ENCODE data around the gene KLKB1. TPM values are rescaled to one million over a fixed set of nuclear protein-coding genes. Genes with fewer than 3 reads are reported as not detected.

KLKB1 gene
- total and polyA plus RNA-seq, 4 donors, result 0.23 to 0.94 (median 0.49) TPM

GRCh38 chr4:186250760-186251159, 23.5 kb downstream of the KLKB1 start:
- Histone ChIP-seq H3K4me3 (no peak overlapping the region), H3K9me3 (ENCODE audit: control insufficient read depth in 4 of 4, insufficient read depth in 3 of 4, low read length in 3 of 4) (no peaks in the 10 kb centered on the region), H3K27me3 (ENCODE audit: control insufficient read depth in 3 of 3, insufficient read depth in 3 of 3, low read length in 2 of 3) (no peaks in the 10 kb centered on the region), H3K9ac (ENCODE audit: insufficient read depth in 1 of 2, low read length in 2 of 2) (no peak overlapping the region), H3K36me3 (ENCODE audit: control insufficient read depth in 4 of 4, insufficient read depth in 4 of 4, low read length in 4 of 4) (no peaks in the 10 kb centered on the region), H3K4me1 (ENCODE audit: control insufficient read depth in 5 of 5, insufficient read depth in 5 of 5, low read length in 5 of 5) (peaks cover 0 to 11% (median 0%) of the 10 kb centered on the region in 5 donors), H3K27ac (ENCODE audit: low read depth in 1 of 2, low read length in 1 of 2) (no peak overlapping the region)
- WGBS, 2 donors, result 58 to 59% methylated on average over 2 of the region's 2 CpGs
- no peak for TF ChIP-seq CTCF (IDR thresholded peaks at IDR 0.05; ENCODE audit: control extremely low read depth, extremely low read depth)
- ATAC-seq (ENCODE audit: insufficient read depth, low FRiP score) (no peak), DNase-seq (no peak)

GRCh38 chr4:186255122-186255521, 27.8 kb downstream of the KLKB1 start:
- no peak overlapping the region for H3K4me3 ChIP-seq
- H3K4me1 ChIP-seq (ENCODE audit: control insufficient read depth in 5 of 5, insufficient read depth in 5 of 5, low read length in 5 of 5), result peaks cover 0 to 4% (median 1%) of the 10 kb centered on the region in 5 donors
- no peaks in the 10 kb centered on the region for H3K27me3 ChIP-seq (ENCODE audit: control insufficient read depth in 3 of 3, insufficient read depth in 3 of 3, low read length in 2 of 3)
- H3K9me3 ChIP-seq (ENCODE audit: control insufficient read depth in 4 of 4, insufficient read depth in 3 of 4, low read length in 3 of 4), result peaks cover 0 to 4% (median 0%) of the 10 kb centered on the region in 4 donors
- ATAC-seq (ENCODE audit: insufficient read depth, low FRiP score), result no peak
- no peak for TF ChIP-seq CTCF (IDR thresholded peaks at IDR 0.05; ENCODE audit: control extremely low read depth, extremely low read depth)
- H3K27ac ChIP-seq (ENCODE audit: low read depth in 1 of 2, low read length in 1 of 2), result no peak overlapping the region
- WGBS, 2 donors, result 92 to 96% methylated on average over 3 of the region's 3 CpGs
- H3K9ac ChIP-seq (ENCODE audit: insufficient read depth in 1 of 2, low read length in 2 of 2), result no peak overlapping the region
- H3K36me3 ChIP-seq (ENCODE audit: control insufficient read depth in 4 of 4, insufficient read depth in 4 of 4, low read length in 4 of 4), result no peaks in the 10 kb centered on the region
- DNase-seq, result no peak

GRCh38 chr4:186258216-186258811, 31.0 kb downstream of the KLKB1 start:
- no peak overlapping the region for H3K4me3 ChIP-seq
- ATAC-seq (ENCODE audit: insufficient read depth, low FRiP score) (no peak), DNase-seq (no peak)
- H3K27me3 ChIP-seq (ENCODE audit: control insufficient read depth in 3 of 3, insufficient read depth in 3 of 3, low read length in 2 of 3), result no peaks in the 10 kb centered on the region
- no peak for TF ChIP-seq CTCF (IDR thresholded peaks at IDR 0.05; ENCODE audit: control extremely low read depth, extremely low read depth)
- no peaks in the 10 kb centered on the region for H3K36me3 ChIP-seq (ENCODE audit: control insufficient read depth in 4 of 4, insufficient read depth in 4 of 4, low read length in 4 of 4)
- H3K9ac ChIP-seq (ENCODE audit: insufficient read depth in 1 of 2, low read length in 2 of 2), result no peak overlapping the region
- 79 to 85% methylated on average over 12 of the region's 12 CpGs for WGBS, 2 donors
- peaks cover 0 to 5% (median 2%) of the 10 kb centered on the region in 5 donors for H3K4me1 ChIP-seq (ENCODE audit: control insufficient read depth in 5 of 5, insufficient read depth in 5 of 5, low read length in 5 of 5)
- H3K27ac ChIP-seq (ENCODE audit: low read depth in 1 of 2, low read length in 1 of 2), result no peak overlapping the region
- H3K9me3 ChIP-seq (ENCODE audit: control insufficient read depth in 4 of 4, insufficient read depth in 3 of 4, low read length in 3 of 4), result peaks cover 0 to 4% (median 0%) of the 10 kb centered on the region in 4 donors

GRCh38 chr4:186260117-186260503, 32.8 kb downstream of the KLKB1 start:
- no peak overlapping the region for H3K27ac ChIP-seq (ENCODE audit: low read depth in 1 of 2, low read length in 1 of 2)
- ATAC-seq (ENCODE audit: insufficient read depth, low FRiP score) (no peak), DNase-seq (peak in 1 of 3 donors; percentile 29)
- 73 to 83% methylated on average over 6 of the region's 6 CpGs for WGBS, 2 donors
- H3K27me3 ChIP-seq (ENCODE audit: control insufficient read depth in 3 of 3, insufficient read depth in 3 of 3, low read length in 2 of 3), result no peaks in the 10 kb centered on the region
- H3K4me3 ChIP-seq, result no peak overlapping the region
- TF ChIP-seq CTCF (IDR thresholded peaks at IDR 0.05; ENCODE audit: control extremely low read depth, extremely low read depth), result no peak
- H3K4me1 ChIP-seq (ENCODE audit: control insufficient read depth in 5 of 5, insufficient read depth in 5 of 5, low read length in 5 of 5), result peaks cover 0 to 5% (median 2%) of the 10 kb centered on the region in 5 donors
- no peak overlapping the region for H3K9ac ChIP-seq (ENCODE audit: insufficient read depth in 1 of 2, low read length in 2 of 2)
- H3K36me3 ChIP-seq (ENCODE audit: control insufficient read depth in 4 of 4, insufficient read depth in 4 of 4, low read length in 4 of 4), result no peaks in the 10 kb centered on the region
- H3K9me3 ChIP-seq (ENCODE audit: control insufficient read depth in 4 of 4, insufficient read depth in 3 of 4, low read length in 3 of 4), result peaks cover 0 to 4% (median 0%) of the 10 kb centered on the region in 4 donors
